GM21529 (cell line): ENCODE measurements around the gene PRXL2A.
A peak's percentile ranks its signal among the peaks of the same experiment; 100 is the strongest.

Experiments
- ATAC-seq: cut with Tn5 transposase; IDR thresholded peaks from one replicate; pipeline ENCODE4 v1.9.1; 2021; ENCODE audit not compliant: unreplicated experiment

PRXL2A gene

DNA sequence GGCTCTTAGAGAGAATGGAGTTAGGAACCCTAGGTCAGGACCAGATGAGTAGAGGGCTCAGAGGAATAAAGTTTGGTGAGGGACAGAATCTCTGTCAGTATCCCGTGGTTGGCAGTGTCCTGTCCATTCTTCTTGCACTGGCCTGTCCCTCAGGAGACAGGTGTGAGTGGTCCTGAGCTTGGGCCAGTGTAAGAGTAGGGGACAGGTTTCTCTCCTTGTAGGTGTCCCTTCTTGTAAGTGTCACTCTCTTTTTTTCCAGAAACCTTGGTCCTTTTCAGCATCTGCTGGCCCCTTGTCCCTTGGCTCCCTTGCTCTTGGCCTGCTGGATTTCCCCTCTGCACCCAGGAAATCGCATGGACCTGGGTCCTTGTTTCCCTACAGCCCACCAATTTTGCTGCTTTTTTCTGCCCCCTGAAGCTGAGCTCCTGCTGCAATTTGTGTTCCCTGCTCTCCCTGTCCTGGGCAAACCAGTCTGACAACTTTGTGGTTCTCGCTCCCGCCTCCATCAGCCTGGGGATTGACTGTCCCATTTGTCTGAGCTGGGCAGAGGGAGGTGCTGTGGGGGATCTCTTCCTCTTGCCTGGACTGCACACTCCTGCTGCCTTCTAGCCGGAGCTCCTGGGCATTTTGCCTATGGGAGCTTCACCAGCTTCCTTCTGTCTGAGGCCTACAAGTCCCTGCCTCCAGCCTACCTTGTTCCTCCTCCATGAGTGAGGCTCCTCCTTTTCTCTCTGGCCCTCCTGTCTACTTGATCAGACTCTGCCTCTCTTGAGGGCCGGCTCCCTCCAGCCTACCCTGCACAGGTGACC is 52.3 kb downstream of the PRXL2A start:
- ATAC-seq = no peak

DNA sequence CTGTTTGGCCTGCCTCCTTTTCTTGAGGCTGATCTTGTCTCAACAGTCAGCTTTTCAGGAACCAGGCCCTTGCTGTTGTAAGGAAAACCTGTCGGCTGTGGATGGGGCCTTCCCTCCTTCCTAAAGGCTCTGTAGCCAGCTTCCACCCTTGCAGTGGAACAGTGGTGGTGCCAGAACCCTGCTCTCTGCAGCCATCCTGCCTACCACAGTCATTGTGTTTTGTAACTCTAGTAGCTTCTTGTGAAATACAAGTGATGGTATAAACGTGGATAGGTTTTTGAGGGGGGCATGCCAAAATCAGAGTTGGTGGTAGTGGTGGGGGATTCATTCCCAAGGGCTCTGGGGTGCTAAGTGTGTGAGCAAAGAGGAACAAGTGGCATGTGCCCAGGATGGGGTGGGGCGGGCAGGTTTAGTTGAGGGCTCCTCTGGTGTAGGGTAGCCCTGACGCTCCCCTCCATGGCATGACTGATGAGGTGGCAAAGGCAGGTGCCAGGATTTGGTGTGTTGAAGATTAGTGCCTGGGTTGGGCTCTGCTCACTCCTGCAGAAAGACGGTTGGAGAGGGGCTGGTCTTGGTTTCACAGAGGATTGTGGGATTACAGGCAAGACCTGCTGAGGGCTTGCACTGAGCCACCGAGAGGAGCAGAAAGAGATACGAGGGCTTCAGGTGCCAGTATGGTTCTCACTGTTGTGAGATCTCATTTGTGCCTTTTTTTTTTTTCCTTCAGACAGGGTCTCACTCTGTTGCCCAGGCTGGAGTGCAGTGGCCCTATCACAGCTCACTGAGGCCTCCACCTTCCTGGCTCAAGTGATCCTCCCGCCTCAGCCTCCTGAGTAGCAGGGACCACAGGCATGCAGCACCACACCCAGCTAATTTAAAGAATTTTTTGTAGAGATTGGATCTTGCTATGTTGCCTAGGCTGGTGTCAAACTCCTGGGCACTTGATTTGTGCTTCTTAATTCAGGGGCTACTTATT is 53.1 kb downstream of the PRXL2A start:
- no peak for ATAC-seq

DNA sequence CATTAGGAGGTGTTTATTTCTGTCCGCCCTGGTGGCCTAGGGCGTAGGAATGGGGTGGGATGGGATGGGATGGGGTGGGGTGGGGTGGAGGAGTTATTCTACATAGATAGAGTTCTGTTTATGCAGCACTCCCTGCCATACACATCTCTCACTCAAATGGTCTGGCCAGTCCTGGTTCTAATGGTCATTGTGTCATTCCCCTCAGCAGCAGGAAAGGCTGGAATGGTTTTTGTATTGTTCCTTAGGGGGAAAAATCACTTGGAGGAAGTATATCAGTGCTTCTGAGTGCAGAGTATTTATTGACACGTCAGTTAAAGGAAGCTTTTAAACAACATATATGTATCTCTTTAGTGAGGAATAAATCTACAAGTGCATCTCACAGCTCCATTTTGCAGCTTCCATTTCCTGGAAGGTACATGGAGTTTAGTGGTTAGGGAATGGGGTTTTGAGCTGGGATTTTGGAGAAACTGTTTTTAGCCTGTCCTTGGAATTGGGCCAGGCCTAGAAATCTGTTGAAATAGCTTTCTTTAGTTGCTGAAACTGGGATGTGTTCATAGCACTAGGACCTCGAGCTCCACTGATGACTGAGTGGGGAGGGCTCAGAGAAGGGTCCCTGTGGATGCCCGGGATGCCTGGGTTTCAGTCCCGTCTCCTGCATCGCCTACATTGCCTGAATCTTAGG is 54.1 kb downstream of the PRXL2A start:
- no peak for ATAC-seq

DNA sequence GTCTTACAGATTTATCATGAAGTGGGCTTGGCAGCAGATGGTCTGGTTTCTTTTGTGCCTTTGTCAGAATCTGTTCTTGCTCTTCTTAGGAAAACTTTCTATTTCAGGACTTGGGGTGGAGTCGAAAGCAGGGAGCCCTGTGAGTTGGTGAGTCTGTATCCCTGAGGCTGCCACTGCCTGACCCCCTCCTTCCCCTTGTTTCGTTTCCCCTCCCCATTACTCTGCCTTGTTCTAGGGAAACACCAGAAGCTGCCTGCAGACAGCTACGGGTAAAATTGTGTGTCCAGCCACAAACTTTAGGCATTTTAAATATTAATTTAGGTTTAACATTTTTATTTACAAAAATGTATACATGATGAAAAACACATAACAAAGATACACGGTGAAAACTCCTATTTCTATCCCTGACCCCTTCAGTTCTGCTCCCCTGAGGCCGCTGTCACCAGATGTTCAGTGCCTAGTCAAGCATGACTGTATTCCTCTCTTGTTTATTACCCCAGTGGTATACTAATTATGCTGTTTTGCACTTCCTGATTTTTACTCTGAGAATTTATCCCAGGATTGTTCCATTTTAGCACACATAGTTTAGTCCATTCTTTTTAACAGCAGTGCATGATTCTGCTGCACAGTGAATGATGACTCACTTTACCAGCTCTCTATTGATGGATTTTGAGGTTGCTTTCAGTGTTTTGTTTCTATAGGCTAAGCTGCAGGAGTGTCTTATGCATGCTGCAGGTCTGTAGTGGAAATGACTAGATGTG is 54.8 kb downstream of the PRXL2A start:
- peak; percentile 38 for ATAC-seq

DNA sequence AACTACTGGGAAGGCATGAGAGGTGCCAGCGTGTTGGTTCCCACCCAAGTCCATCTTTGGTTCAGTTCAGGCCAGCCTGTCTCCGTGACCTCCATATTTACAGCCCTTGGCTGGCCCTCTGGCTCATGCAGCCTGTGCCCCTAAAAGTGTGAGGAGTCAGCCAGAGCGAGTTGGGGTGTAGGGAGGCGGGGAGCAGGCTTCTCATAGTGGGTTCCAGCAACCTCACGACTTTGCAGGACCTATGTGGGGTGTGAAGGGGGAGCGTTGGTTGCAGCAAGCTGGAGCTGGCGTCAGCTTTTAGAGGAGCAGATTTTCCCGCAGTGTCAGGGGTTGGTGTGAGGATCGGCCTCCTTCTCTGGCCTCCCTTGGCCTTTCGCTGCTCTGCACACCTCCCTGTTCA is 55.5 kb downstream of the PRXL2A start:
- no peak for ATAC-seq

DNA sequence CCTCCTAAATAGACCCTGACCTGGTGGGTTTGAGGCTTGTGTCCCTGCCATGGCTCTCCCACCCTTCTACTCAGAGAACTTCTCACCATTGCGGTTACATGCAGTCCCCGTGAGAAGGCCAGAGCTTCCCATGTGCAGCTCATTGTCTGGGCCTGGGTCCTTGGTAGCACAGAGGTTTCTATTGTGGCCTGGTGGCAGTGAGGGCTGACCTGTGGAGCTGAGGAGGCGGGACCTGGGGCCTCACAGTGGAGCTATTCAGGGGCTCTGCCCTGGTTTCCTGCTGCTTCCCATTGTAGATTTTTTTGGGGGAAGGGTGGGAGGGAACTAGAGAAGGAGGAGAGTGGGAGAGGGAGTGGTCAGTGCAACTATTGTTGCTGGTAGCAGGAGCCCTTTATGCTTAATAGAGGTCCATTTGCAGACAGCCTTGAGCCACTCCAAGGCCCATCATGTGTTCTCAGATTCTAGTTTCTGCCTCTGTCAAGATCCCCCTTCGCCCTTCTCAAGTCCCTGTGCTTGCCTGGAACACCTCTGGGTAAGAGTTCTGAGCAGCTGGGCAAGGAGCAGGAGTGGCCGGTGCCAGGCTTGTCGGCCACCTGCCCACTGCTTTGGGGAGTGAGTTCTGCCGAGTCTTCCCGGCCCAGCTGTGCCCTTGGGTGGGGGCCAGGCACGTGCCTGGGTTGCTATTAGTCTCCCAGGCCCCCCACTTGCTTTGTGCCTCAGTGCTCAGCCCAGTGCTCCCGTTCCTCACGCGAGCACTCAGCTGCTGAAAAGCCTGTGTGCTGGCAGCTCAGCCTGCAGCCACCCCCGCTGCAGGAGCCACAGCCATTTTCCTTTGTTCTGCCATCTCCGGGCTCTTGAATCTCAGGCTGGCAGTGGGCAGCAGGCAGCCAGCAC is 56.5 kb downstream of the PRXL2A start:
- ATAC-seq = no peak

DNA sequence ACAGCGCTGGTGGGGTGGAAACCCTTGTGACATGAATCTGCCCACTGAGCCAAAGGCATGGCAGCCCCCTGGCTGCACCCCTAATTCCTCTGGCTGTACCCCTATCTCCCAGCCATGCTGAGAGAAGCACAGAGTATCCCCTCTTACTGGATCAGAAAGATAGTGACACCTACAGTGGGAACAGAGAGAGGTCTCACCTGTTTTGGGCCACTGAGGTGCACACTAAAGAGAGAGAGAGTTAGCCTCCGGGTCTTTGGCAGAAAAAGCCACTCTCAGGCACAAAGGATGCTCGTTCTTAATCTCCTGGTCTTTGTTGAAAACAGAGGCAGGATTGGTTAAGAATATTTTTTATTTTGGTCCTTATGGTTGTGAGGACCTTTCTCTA is 57.1 kb downstream of the PRXL2A start:
- ATAC-seq = no peak

DNA sequence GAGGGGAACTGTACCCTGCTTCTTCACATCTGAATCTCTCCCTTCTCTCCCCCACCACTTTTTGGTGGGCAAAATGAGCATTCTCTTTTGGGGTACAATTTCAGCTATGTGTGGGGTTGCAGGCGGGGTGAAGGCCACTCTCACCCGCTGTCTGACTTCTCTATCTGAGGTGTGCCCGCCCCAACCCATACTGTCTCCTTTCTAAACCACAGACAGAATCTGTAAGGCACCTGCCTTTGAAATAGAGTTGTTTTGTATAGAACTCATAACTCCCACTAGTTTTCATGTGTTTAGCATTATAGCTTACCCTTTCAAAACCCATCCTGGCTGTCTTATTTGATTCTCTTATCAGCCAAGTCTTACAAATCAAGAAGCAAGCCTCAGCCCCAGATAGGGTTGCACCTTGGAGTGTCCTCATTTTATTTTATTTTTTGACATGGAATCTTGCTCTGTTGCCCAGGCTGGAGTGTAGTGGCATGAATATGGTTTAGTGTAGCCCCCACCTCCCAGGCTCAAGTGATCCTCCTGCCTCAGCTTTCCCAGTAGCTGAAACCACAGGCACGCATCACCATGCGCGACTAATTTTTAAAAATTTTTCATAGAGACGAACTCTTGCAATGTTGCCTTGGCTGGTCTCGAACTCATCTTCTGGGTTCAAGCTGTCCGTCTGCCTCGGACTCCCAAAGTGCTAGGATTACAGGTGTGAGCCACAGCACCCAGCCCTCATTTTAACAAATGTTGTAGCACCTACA is 57.7 kb downstream of the PRXL2A start:
- no peak for ATAC-seq

DNA sequence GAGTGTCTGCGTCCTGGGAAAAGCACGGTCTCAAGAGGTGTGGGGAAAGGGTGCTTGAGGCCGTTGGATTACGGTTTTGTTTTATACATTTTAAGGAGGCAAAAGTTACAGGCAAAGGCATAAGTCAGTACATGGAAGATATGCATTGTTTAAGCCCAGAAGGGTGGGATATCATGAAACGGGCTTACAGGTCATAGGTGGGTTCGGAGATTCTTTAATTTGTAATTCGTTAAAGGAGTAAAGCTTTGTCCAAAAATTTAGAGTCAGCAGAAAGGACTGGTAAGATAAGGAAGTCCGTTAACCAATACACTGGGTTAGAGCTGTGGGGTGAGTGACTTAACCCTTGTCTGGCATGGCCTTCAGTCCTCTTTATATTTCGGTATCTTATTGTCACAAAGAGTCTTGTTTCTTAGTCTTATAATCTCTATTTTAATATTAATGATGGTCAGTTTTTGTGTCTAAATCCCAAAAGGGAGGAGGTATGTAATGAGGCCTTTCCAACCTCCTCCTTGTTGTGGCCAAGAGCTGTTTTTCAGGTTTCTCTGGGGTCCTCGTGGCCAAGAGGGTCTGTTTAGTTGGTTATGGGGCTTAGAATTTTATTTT is 58.5 kb downstream of the PRXL2A start:
- ATAC-seq = no peak

DNA sequence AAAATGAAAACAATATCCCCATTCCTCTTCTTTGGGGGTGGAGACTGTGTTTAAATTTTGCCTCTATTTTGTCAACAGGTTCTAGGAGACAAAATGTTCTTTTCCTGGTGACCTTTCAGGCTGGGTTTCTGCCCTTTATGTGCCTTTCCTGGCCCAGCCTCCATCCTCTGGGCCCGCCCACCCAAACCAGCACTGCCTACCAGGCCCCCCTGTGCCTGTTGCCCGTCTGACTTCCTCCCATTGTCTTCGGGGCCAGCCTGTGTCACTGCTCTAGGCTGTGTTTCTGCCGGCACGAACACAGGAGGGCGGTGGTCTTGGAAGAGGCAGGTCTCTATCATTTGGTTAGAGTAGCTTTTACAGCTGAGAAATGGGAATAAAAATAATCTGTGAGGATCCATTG is 59.7 kb downstream of the PRXL2A start:
- ATAC-seq = no peak

DNA sequence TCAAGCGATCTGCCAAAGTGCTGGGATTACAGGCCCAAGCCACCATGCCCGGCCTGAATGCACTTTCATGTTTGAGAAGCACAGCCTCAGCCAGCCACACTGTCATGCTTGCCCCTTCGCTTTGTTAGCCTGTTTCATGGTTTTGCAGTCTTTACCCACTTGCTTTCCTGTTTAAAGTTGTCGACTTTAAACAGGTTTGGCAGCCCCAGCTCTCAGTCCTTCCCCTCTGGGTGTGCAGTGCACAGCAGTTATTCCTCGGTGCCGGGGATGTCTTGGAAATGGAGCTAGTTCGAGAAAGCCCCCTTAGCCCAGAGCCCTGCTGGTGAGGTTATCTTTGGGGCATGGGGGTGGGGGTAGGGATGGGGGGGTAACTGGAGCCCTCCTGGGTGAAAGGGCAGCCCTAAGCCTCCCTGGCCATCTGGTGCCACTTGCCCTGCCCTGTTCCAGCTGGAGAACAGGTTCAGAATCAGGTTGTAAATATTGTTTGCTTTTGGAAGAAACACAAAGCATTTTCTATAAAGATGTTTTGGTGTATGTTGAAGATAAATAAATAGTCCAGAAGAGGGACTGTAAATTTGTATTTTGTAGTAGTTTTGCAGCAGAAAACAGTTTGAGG is 60.6 kb downstream of the PRXL2A start:
- ATAC-seq = no peak

DNA sequence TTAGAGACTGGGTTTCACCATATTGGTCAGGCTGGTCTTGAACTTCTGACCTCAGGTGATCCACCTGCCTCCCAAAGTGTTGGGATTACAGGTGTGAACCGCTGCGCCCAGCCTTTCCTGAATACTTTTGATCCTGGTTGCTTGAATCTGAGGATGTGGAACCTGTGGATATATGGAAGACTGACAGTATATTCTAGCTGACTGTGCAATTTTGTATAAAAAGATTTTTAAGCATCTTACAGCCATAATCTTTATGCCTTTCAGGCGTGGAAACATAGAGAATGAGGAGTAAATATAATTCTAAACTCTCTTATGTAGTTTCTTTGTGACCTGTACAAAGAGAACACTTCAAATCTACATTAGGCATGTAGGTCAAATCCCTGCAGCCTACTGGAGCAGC is 61.9 kb downstream of the PRXL2A start:
- ATAC-seq = no peak

DNA sequence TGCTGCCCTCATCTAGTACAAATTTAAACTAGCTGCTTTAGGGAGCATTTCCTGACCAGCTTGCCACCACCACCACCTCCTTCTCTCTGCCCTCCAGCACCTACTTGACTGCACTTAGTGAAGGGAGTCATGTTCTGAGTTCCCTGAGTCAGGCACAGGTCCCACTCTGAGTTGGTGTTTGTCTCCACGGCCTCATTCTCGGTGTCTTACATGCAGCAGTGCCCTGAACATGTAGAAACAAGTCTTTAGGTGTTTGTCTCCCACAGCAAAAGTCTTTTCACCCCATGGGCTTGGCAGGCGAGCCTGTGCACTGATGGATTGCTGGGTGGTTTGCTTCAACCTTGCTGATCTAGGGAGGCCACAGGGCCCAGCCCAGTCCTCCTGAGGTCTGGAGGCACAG is 62.6 kb downstream of the PRXL2A start:
- no peak for ATAC-seq

DNA sequence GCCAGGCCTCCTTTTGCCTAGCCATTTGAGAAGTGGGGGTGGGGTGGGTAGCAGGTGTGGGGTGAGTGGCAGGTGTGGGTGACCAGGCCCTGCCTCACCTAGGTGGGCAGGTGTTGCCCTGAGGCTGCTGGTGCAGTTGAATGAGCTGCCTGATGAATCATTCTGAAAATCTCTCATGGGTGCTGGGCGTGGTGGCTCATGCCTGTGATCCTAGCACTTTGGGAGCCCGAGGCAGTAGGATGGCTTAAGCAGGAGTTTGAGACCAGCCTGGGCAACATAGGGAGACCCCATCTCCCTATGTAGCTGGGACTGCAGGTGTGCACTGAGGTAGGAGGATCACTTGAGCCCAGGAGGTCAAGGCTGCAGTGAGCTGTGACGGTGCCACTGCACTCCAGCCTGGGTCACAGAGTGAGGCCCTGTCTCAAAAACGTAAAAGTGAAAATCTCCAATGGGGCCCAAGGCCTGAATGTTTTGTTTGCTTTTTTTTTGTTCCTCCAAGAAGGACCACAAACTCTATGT is 63.4 kb downstream of the PRXL2A start:
- peak; percentile 57 for ATAC-seq

DNA sequence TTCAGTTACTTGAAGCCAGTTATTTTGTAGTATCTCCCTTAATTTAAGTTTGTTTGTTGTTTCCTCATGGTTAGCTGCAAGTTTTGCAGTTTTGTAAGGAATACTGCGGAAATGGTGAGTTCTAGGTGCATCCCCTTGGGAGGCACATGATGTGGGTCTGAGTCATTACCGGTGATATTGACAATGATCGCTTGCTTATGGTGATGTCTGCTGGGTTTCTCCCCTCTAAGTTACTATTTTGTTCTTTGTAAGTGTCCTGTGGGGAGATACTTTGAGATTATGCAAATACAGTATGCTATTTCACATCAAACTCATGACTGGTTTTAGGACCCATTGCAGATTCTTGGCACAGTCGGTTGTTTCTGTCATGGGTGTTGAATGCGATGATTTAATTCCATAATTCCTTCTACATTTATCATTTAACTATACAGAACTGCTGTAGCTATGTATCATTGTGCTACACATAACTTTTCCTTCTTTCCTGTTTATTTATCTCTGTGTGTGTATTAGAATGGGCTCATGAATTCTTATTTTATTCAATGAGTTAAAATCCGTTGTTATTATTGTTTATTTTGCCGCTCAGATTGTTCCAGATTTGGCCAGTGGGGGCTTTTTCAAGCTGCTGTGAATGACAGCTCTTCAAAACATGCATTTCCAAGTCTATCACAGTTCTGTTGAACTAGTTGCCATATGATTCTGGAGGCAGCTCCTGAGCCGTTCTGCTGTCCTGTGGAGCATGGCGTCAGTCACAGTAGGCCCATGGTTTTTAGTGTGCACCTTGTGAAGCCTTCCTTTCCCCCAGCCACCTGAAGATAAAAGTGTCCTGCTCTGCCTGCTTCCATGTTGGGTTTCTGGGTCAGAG is 64.1 kb downstream of the PRXL2A start:
- ATAC-seq = peak; percentile 93

DNA sequence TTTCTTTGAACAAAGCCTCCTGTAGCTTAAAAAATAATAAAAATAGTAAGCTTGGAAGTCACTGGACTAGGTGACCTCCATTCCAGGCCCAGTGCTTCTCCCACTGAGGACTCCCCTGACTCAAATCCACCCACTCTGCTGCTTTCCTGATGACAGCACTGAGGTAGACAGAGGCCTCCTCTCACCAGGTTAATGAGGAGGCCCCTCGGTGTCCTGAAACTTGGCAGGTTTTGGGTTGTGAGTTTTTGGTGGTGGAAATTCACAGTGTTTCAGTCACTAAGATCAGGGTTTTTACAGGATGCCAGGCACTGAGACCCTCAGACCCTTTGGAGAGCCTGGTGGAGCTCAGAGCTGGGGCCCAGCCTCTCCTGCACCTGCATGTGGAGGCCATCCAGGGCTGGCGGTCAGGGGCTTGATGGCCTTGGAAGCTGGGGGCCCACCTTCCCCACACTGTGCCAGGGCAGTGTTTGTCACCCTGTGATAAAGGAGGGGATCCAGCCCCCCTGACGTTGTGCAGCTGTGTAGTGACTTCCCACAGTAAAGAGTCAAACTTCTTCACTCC is 64.8 kb downstream of the PRXL2A start:
- ATAC-seq = no peak
